GM12873 (cell line): ENCODE data around the gene FMNL2.

ENCODE experiments used
- TF ChIP-seq, protein P1 (sequence below): IDR thresholded peaks from 2 replicates; pipeline ENCODE4 v1.5.1; 2012; ENCODE audit warnings: low read depth, mild to moderate bottlenecking, moderate library complexity, low read length, control low read depth; ENCODE audit not compliant: insufficient read depth; ENCODE audit errors: missing control alignments

FMNL2 gene

DNA sequence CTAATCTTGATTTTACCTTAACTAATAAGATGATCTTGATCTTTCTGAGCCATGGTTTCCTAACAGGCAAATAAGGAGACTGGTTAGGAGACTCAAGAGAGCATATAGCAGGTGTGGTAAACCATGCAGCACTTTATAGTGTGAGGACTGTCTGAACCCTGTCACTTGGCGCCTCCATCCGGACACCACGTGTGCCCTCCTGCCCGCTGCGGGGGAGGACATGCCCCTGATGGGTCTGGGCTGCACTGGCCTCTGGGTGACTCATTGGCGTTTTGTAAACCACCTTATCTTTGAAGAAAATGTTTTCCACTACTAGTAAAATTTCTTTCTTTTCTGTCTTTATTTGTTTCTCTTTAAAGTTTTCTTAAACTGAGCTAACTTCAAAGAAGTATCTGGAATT lies 131.1 kb downstream of the FMNL2 start:
- TF ChIP-seq, protein P1, sequence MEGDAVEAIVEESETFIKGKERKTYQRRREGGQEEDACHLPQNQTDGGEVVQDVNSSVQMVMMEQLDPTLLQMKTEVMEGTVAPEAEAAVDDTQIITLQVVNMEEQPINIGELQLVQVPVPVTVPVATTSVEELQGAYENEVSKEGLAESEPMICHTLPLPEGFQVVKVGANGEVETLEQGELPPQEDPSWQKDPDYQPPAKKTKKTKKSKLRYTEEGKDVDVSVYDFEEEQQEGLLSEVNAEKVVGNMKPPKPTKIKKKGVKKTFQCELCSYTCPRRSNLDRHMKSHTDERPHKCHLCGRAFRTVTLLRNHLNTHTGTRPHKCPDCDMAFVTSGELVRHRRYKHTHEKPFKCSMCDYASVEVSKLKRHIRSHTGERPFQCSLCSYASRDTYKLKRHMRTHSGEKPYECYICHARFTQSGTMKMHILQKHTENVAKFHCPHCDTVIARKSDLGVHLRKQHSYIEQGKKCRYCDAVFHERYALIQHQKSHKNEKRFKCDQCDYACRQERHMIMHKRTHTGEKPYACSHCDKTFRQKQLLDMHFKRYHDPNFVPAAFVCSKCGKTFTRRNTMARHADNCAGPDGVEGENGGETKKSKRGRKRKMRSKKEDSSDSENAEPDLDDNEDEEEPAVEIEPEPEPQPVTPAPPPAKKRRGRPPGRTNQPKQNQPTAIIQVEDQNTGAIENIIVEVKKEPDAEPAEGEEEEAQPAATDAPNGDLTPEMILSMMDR = peak; percentile 18

DNA sequence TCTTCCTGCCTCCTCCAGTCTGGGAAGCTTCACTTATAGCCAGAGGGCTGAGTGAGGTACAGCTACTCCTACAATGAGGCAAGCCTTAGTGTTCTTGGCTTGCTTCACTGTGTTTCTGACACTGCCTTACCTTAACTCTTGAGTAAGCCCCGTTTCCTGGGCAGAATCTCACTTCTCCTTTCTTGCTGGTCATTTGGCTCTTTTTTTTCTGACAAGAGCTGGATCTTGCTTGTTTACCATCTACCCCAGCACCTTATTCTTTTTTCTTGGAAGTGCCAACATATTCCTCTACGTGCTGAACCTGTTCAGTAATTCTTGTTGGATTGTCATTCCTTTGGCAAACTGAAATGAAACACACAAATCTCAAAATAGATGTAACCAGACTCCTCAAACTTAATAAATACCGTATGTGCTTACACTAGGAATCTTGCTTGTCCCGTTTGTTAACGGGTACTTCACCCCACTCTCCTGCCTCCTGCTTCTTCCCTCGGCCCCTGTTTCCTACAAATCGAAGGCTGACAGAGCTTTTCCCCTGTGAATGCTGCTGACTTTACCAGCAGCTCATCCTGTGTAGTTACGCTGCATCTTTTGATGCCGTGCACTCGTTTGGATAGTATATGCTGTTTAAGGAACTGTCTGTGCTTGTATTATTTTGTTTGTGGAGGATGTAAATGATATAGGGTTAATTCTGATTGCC lies 132.2 kb downstream of the FMNL2 start:
- TF ChIP-seq, protein P1 = no peak

DNA sequence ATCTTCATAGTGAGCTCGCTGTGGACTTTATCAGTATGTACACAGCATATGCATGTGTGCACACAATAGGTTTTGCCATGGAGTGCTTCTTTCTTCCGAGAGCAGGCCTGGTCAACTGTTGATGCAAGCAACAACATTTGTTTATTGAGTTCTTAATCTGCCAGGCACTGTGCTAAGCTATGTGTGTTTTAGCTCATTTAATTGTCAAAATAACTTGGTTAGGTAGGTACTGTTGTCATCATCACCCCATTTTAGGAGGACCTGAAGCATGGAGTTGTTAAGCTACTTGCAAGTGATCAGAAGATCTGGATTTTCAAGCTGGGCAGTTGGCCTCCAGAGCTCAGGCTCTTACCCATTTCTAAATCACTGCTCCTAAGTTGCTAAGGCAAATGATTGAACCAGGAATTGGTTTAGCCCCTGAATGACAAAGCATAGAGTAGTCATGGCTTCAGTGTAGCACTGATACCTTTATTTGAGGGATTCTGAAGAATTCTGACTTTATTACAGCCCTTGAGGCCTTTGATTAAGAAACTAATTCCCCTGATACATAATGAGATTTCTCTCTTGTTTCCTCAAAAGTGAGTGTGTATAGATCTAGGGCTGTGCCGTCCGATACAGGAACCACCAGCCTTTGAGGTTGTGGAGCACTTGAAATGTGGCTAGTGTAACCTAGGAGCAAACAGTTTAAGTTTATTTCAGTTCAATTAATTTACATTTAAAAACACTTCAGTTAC lies 132.9 kb downstream of the FMNL2 start:
- TF ChIP-seq, protein P1 = no peak

DNA sequence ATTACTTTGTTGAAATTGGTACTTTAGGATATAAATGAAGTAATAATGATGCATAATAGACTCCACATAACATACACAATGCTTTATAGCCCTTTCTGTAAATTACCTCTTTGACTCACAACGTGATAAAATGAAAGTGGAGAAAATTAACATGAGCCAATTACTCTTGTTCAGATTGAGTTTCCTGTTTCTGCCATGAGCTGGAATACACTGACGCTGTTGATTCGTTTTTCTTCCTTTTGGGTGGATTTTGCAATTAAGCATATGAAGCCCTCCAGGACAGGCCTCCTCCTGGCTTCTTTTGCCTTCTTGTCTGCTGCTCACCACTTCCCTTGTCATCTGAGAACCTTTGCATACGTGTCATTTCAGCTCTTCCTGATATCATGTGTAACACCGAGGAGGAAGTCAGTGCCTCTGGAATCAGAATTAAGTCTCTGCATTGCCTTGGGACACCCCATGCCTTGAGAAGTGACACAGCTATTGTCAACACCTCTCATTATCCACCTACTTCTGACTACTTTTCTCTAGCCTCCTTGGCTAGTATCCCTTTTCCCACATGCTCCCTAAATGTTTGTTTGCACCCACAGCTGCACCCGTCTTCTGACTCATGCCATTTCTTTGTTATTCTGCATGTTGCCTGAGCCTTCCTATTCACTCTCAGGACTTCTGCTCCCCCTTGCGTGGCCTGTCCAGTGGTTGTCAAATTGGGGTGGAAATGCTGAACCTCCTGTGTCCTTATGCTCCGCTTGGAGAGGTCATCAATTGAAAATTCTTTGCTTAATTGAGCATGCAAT lies 134.1 kb downstream of the FMNL2 start:
- TF ChIP-seq, protein P1 = no peak

DNA sequence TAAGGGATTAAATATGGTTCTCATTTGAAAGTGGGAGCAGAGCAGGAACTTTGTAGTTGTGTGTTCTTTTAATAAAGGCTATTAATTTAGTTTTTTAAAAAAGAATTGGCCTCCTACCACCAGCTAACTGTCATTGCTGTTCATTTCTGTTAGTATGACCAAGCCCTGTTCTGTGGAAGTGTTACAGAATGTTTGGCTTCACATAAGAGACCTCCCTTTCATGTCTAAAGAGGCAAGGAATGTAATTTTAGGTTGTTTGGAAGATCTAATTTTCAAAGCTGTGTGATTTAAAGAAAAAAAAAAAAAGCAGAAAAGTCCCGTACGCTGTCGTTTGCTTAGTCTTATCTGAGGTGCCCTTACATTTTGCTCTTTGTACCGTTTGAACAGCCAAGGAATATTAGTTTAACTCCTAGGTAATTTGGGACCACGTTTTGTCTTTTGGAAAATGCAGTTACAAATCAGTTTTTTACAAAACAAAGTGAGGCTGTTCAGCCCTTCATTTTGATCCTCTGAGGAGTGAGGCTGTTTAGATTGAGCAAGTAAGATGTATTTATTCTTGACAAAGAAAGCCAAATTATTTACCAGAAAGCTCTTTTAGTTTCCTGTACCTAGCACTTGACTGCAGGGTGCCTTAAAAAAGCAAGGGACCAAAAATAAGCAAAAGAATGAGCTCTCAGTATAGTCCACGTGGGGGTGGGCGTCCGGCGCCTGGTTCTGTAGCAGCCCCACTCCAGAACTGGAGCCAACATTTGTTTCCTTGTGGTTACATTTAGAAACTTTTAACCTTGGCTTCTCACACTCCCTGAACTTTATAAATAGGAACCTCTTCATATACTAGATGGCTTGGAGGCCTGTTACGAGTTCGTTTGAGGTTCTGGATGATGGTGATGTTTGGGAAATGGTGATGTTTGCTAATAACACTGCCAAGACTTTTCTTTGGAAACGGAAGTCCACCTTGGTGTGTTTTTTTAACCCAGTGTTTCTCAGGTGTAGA lies 136.2 kb downstream of the FMNL2 start:
- TF ChIP-seq, protein P1 = no peak

DNA sequence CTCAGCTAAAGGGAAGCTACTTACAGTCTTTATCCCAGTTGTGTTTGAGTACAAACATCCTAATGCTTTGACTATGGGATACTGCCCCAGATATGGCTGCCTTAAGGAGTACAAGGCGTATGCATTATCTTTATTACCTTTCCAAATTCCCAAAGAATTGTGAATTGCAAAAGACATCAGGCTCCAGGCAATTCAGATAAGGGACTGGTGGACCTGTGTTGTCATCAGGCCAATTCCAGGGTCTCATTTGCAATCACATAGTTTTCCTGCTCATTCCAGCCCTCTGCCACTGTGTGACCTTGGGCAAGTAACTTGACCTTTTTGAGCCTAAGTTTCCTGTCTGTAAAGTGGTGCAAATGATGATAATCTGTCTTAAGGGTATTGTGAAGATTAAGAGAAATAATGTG lies 137.5 kb downstream of the FMNL2 start:
- TF ChIP-seq, protein P1 = no peak
